GM18507 (cell line): ENCODE results near the gene RAD50.

Experiments used
- DNase-seq: peaks from one replicate; pipeline ENCODE4 v3.0.0; 2011; ENCODE audit warnings: low read depth; ENCODE audit not compliant: insufficient read length; ENCODE audit errors: extremely low spot score
- FAIRE-seq: peaks from 2 replicates; lab custom pipeline; 2011; peaks lifted over from hg19 to GRCh38; lab: Jason Lieb, UNC

RAD50 gene

GRCh38 chr5:132669966-132670882 is 113.4 kb downstream of the RAD50 start:
- FAIRE-seq: no peak
- DNase-seq: no peak

- FAIRE-seq (no peak), DNase-seq (no peak)
Observed at GRCh38 chr5:132671000-132671399, 114.2 kb downstream of the RAD50 start.

- DNase-seq: no peak
Observed at GRCh38 chr5:132673488-132673887, 116.7 kb downstream of the RAD50 start.

GRCh38 chr5:132673939-132674630 is 117.3 kb downstream of the RAD50 start, which contains the start of gene IL4:
Gene IL4 (plus strand): TSS chr5:132673989. CDS start chr5:132674051, 62 bp downstream.
- no peak for FAIRE-seq

More at GRCh38 chr5:132673488-132673887, 116.7 kb downstream of the RAD50 start:
- FAIRE-seq: no peak

GRCh38 chr5:132674671-132675506 is 118.1 kb downstream of the RAD50 start:
- DNase-seq: no peak

More at GRCh38 chr5:132673939-132674630, 117.3 kb downstream of the RAD50 start, which contains the start of gene IL4:
- no peak for DNase-seq

GRCh38 chr5:132675936-132676689 is 119.3 kb downstream of the RAD50 start:
- no peak for FAIRE-seq
- DNase-seq: no peak

More at GRCh38 chr5:132674671-132675506, 118.1 kb downstream of the RAD50 start:
- peak; percentile 86 for FAIRE-seq

GRCh38 chr5:132677191-132677590 is 120.4 kb downstream of the RAD50 start:
- no peak for FAIRE-seq
- DNase-seq: no peak

- FAIRE-seq: no peak
- DNase-seq: no peak
Observed at GRCh38 chr5:132677682-132678400, 121.1 kb downstream of the RAD50 start.

- FAIRE-seq (no peak), DNase-seq (no peak)
Observed at GRCh38 chr5:132678735-132679134, 122.0 kb downstream of the RAD50 start.

- FAIRE-seq: no peak
- no peak for DNase-seq
Observed at GRCh38 chr5:132679166-132679565, 122.4 kb downstream of the RAD50 start.

- DNase-seq (no peak), FAIRE-seq (no peak)
Observed at GRCh38 chr5:132679717-132680380, 123.1 kb downstream of the RAD50 start.

- FAIRE-seq (no peak), DNase-seq (no peak)
Observed at GRCh38 chr5:132680780-132681475, 124.2 kb downstream of the RAD50 start.

- FAIRE-seq: no peak
- DNase-seq: no peak
Observed at GRCh38 chr5:132681476-132681831, 124.7 kb downstream of the RAD50 start.

- no peak for DNase-seq
- FAIRE-seq: no peak
Observed at GRCh38 chr5:132681983-132682382, 125.2 kb downstream of the RAD50 start.

GRCh38 chr5:132684491-132684890 is 127.7 kb downstream of the RAD50 start:
- no peak for DNase-seq
- FAIRE-seq: no peak

GRCh38 chr5:132684922-132685720 is 128.3 kb downstream of the RAD50 start:
- DNase-seq (no peak), FAIRE-seq (peak; percentile 73)
